ENCODE measurements around the gene TMEM53. TPM values are rescaled to one million over a fixed set of nuclear protein-coding genes. Genes with fewer than 3 reads are reported as not detected.
A peak's percentile ranks its signal among the peaks of the same experiment; 100 is the strongest.

The TMEM53 gene
- total RNA-seq: 10 to 100 TPM; 12.0 to 16.8 (median 13.1) TPM
- polyA plus RNA-seq: 13.3 TPM
- long read RNA-seq, donor 1, transcript TMEM53-202 (3 exons, 2,310 nt): major isoform, 16 of 37 reads
- long read RNA-seq, donor 1, transcript TMEM53-208 (2 exons, 2,075 nt): minor isoform, 7 of 37 reads
- long read RNA-seq, donor 1, partial matches to known transcripts: 4 of 37 reads
- long read RNA-seq, donor 1, other reads (novel, unspliced or antisense): 6 of 37 reads
- long read RNA-seq, donor 2, transcript TMEM53-202 (3 exons, 2,310 nt): major isoform, 9 of 26 reads
- long read RNA-seq, donor 2, transcript TMEM53-205 (3 exons, 1,472 nt): minor isoform, 6 of 26 reads
- long read RNA-seq, donor 2, partial matches to known transcripts: 1 of 26 reads
- long read RNA-seq, donor 2, other reads (novel, unspliced or antisense): 5 of 26 reads
- long read RNA-seq, donor 3, transcript TMEM53-205 (3 exons, 1,472 nt): minor isoform, 8 of 41 reads
- long read RNA-seq, donor 3, transcript TMEM53-204 (4 exons, 1,579 nt): major isoform, 14 of 41 reads
- long read RNA-seq, donor 3, partial matches to known transcripts: 5 of 41 reads
- long read RNA-seq, donor 3, other reads (novel, unspliced or antisense): 3 of 41 reads
- long read RNA-seq, donor 4, transcript TMEM53-202 (3 exons, 2,310 nt): major isoform, 9 of 17 reads
- long read RNA-seq, donor 4, partial matches to known transcripts: 1 of 17 reads
- long read RNA-seq, donor 4, other reads (novel, unspliced or antisense): 1 of 17 reads

DNA sequence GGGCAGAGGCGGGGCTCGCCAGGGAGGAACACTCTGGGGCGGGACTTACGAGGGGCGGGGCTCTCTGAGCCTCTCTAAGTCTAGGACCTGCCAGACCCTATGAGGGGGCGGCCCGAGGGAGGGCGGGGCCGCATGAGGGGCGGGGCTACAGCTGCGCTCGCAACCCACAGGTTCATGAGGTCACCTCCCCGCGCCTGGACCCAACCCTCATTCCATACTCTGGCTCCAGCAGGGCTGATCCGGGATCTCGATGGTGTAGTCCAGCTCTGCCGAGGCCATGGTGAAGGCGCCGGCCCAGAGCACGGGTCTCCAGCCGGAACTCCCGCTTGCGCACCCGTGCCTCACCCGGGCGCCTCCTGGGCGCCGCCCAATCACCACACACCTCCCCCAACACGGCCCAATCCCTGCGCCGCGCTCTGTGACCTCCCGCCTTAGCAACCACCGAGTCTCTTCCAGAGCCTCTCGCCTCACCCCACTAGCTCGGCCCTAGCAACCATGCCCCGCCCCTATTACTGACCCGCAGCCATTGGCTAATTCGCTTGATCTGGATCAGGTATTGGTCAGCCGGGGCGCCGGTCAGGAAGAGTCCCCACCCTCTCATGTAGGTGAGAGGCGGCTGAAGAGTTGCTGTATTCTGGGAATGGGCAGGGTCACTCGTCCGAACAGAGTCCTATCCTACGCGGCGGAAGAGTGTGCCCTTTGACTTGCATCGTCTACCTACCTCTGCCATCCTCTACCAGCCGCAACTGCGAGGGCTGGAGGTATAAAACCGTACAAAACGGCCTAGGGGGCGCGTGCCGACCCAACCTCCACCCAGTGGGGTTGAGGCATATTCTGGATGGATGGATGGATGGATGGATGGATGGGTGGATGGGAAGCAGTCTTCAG is at the start of gene TMEM53, which contains the start of gene ARMH1:
TMEM53 (minus strand) TSS at position 369 of the 888 bp plus-strand sequence; CDS start at position 279, 90 bp downstream.
ARMH1 (plus strand) TSS at position 602 of the 888 bp plus-strand sequence. CDS start 14,984 bp downstream, outside the sequence.
- DNase-seq (peak; percentile 99 to 100 (median 99)), ATAC-seq (peak; percentile 98 to 99)
- Histone ChIP-seq H3K4me3 (ENCODE audit: low read length) (peak within 1 kb of the TSS; percentile 73), H3K4me1 (ENCODE audit: control insufficient read depth, insufficient read depth, low read length) (peaks cover 14% of the 10 kb centered on the region), H3K27ac (ENCODE audit: low read length) (peak within 1 kb of the TSS; percentile 99), H3K27me3 (ENCODE audit: control insufficient read depth, insufficient read depth) (no peaks in the 10 kb centered on the region), H3K9me3 (ENCODE audit: control insufficient read depth, low read length) (no peaks in the 10 kb centered on the region)
- intact Hi-C loops (cut with DNase I): no loop called here
- WGBS: 1% methylated on average over 56 of the region's 56 CpGs

DNA sequence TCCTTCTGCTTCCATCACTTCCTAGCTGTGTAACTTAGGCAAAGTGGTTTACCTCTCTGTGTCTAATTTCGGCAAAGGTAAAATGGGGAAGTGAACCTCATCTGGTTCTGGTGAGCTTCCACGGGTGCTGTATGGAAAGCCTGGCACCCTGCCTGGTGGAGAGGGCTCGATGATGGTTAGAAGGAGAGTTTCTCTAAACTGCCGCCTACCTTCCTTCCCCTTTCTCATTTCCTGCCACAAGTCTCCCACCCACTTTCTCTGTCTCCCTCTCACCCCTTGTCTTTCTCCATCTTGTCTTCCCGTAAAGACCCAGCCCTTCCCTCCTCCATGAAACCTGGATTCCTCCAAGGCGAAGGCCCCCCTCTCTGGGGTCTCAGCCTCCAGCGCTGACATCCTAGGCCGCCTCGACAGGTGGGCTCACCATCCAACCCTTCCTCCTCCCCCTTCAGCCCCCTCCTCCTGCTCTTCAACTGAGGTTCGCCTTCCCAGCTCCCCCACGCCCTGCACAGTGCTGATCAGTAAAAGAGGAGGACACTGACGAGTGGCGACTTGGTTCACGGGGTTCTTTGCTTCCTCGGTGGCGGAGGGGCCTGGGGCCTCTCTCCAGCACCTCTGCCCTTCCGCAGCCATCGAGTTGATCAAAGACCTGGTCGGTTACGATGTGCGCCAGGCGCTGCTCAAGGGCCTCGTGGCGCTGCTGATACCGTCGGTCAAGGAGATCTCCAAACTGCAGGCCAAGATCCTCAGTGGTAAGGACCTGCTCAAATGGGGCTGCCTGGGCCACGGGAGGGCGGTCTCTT is 49.4 kb upstream of the TMEM53 start:
- H3K27ac ChIP-seq (ENCODE audit: low read length): no peak overlapping the region
- no peak overlapping the region for H3K4me3 ChIP-seq (ENCODE audit: low read length)
- H3K9me3 ChIP-seq (ENCODE audit: control insufficient read depth, low read length): no peaks in the 10 kb centered on the region
- no peaks in the 10 kb centered on the region for H3K4me1 ChIP-seq (ENCODE audit: control insufficient read depth, insufficient read depth, low read length)
- DNase-seq: peak; percentile 34 to 73 (median 72)
- H3K27me3 ChIP-seq (ENCODE audit: control insufficient read depth, insufficient read depth): no peaks in the 10 kb centered on the region
- ATAC-seq: no peak
- intact Hi-C loops (cut with DNase I): no loop called here
- 79% methylated on average over 28 of the region's 28 CpGs for WGBS

DNA sequence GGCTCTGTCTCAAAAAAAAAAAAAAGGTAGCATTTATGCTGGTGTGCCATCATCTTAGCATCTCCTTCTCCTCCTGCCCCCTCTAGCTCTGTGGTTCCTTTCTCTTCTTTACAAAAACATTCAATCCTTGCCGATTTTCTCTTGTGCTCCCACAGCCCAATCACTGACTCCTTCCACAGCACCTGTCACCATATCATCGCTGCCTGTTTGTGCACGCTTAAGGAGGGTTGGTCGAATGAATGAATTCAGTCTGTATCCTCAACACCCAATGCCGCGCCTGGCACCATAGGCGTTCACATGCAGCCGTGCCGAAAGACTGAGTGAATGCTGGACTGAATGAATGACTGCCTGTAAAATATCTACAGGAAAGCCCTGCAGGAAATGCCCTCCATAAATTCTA is 48.8 kb upstream of the TMEM53 start:
- ATAC-seq (no peak), DNase-seq (no peak)
- Histone ChIP-seq H3K4me3 (ENCODE audit: low read length) (no peak overlapping the region), H3K9me3 (ENCODE audit: control insufficient read depth, low read length) (no peaks in the 10 kb centered on the region), H3K27me3 (ENCODE audit: control insufficient read depth, insufficient read depth) (no peaks in the 10 kb centered on the region), H3K27ac (ENCODE audit: low read length) (no peak overlapping the region), H3K4me1 (ENCODE audit: control insufficient read depth, insufficient read depth, low read length) (no peaks in the 10 kb centered on the region)
- 79% methylated on average over 9 of the region's 9 CpGs for WGBS
- intact Hi-C loops (cut with DNase I): no loop called here

DNA sequence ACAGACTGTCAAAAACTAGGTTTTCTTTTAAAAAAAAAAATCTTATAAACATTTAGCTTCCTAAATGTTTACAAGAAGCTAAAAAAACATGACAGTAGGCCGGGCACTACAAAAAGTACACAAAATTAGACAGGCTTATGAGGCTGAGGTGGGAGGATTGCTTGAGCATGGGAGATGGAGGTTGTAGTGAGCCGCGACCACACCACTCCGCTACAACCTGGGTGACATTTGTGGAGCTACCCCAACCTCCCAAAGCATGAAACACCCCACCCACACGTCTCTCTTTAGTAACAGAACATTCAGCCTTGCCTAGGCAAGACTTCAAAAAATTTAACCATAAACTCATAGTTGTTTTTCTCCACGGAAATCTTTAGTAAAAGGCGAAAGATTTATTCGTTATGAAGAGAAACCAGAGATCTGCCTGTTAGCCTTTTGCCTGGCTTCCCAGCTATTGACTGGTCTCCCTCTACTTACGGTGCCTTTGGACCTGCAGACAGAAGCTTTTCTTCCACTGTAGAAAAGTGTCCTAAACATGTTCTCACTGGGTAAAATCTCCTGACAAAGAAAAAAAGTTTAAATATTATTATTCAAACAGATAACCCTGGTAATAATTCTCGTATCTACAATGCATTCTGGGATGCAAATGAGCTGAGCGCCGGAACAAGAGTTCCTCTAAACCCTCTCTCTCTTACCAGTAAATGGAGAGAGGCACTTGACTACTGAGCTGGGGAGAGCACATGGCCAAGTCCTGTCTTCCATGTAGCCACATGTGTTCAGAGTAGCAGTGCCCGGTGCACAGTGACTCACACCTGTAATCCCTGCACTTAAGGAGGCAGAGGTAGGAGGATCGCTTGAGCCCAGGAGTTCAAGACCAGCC is 47.4 kb upstream of the TMEM53 start:
- Histone ChIP-seq H3K4me1 (ENCODE audit: control insufficient read depth, insufficient read depth, low read length) (no peaks in the 10 kb centered on the region), H3K27ac (ENCODE audit: low read length) (no peak overlapping the region), H3K27me3 (ENCODE audit: control insufficient read depth, insufficient read depth) (no peaks in the 10 kb centered on the region), H3K9me3 (ENCODE audit: control insufficient read depth, low read length) (no peaks in the 10 kb centered on the region), H3K4me3 (ENCODE audit: low read length) (no peak overlapping the region)
- DNase-seq: peak in 2 of 3 donors; percentile 46 to 68
- WGBS: 32% methylated on average over 14 of the region's 14 CpGs
- intact Hi-C loops (cut with DNase I): no loop called here
- peak; percentile 67 to 81 for ATAC-seq

DNA sequence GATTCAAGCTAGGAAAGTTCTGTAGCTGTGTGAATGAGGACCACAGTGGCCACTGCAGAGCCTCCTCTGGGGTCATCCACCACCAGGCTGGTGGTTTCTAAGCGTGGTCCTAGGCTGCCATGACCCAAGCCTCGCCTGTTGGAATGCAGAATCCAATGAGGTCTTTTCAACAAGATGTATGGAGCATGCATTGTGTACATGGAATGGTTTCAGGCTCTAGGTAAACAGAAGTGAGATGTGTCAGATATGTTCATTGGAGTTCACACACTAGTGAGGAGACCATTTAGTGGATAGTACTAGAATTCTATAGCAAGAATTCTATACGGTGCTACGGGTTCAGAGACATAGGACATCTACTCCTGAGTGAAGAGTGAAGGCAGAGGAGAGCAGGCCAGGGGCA is 46.0 kb upstream of the TMEM53 start:
- H3K4me3 ChIP-seq (ENCODE audit: low read length): no peak overlapping the region
- intact Hi-C loops (cut with DNase I): no loop called here
- no peaks in the 10 kb centered on the region for H3K4me1 ChIP-seq (ENCODE audit: control insufficient read depth, insufficient read depth, low read length)
- WGBS: 87% methylated on average over 4 of the region's 4 CpGs
- ATAC-seq (no peak), DNase-seq (no peak)
- no peaks in the 10 kb centered on the region for H3K27me3 ChIP-seq (ENCODE audit: control insufficient read depth, insufficient read depth)
- H3K9me3 ChIP-seq (ENCODE audit: control insufficient read depth, low read length): no peaks in the 10 kb centered on the region
- no peak overlapping the region for H3K27ac ChIP-seq (ENCODE audit: low read length)

DNA sequence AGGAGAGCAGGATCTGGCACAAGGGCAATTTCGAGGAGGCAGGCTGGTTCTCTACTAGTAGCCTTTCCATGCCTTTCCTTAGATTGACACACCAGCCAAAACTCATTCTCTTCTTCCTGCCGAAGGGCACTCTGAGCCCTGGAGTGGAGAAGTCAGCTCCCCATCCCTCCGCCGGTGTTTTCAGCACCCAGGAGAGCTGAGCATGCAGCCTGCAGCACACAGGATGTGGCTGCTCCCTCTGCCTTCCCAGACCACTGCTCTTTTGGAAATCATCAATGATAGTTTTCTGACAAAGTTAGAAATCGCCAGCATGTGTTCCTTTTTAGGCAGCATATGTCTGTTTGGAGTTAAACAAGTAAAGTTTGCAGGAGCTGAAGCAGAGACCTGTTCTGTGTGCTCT is 45.0 kb upstream of the TMEM53 start:
- intact Hi-C loops (cut with DNase I): no loop called here
- ATAC-seq: no peak
- no peak for DNase-seq
- Histone ChIP-seq H3K27ac (ENCODE audit: low read length) (no peak overlapping the region), H3K4me3 (ENCODE audit: low read length) (no peak overlapping the region), H3K9me3 (ENCODE audit: control insufficient read depth, low read length) (no peaks in the 10 kb centered on the region), H3K27me3 (ENCODE audit: control insufficient read depth, insufficient read depth) (no peaks in the 10 kb centered on the region), H3K4me1 (ENCODE audit: control insufficient read depth, insufficient read depth, low read length) (no peaks in the 10 kb centered on the region)
- 56% methylated on average over 5 of the region's 5 CpGs for WGBS

DNA sequence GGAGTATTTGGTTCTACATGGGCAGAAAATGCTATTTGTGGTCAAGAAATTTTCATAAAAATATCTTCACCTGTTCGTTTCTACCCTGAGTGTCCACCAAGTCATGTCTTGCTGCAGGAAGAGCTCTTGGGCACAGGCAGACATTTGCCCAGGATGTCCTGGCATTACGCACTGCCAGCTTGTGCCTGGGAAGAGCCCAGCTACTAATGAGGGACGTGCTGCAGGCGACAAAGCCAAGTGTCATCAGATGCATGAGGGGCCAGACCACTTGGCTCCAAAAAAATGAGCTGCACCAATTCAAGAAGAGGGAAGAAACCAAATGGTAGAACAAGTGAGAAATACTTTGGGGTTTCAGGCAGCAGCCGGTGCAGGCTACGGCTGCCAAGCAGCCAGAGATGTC is 43.8 kb upstream of the TMEM53 start:
- no peak overlapping the region for H3K4me3 ChIP-seq (ENCODE audit: low read length)
- no peak overlapping the region for H3K27ac ChIP-seq (ENCODE audit: low read length)
- no peaks in the 10 kb centered on the region for H3K9me3 ChIP-seq (ENCODE audit: control insufficient read depth, low read length)
- WGBS: 76% methylated on average over 6 of the region's 6 CpGs
- no peaks in the 10 kb centered on the region for H3K27me3 ChIP-seq (ENCODE audit: control insufficient read depth, insufficient read depth)
- intact Hi-C loops (cut with DNase I): no loop called here
- DNase-seq (no peak), ATAC-seq (no peak)
- H3K4me1 ChIP-seq (ENCODE audit: control insufficient read depth, insufficient read depth, low read length): no peaks in the 10 kb centered on the region

DNA sequence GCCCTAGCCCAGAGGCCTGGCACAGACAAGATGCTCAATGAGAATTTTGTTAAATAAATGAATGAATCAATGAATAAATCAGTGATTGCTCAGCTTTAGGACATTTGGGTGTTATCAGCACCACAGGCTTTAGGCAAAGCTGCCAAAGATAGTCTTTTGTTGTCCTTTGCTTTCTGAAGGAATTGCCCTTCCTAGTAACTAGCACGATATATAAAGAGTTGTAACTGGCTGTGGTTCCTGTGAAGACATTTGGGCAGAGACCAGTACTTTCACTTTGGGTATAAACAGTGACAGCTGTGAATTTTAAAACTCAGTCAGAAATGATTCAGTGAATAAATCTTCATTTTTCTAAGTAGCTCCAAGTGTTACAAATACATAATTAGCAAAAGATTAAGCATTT is 43.4 kb upstream of the TMEM53 start:
- H3K27ac ChIP-seq (ENCODE audit: low read length): no peak overlapping the region
- H3K9me3 ChIP-seq (ENCODE audit: control insufficient read depth, low read length): no peaks in the 10 kb centered on the region
- no peaks in the 10 kb centered on the region for H3K27me3 ChIP-seq (ENCODE audit: control insufficient read depth, insufficient read depth)
- 28% methylated on average over 1 of the region's 1 CpG for WGBS
- no peak overlapping the region for H3K4me3 ChIP-seq (ENCODE audit: low read length)
- H3K4me1 ChIP-seq (ENCODE audit: control insufficient read depth, insufficient read depth, low read length): no peaks in the 10 kb centered on the region
- ATAC-seq: no peak
- intact Hi-C loops (cut with DNase I): no loop called here
- no peak for DNase-seq

DNA sequence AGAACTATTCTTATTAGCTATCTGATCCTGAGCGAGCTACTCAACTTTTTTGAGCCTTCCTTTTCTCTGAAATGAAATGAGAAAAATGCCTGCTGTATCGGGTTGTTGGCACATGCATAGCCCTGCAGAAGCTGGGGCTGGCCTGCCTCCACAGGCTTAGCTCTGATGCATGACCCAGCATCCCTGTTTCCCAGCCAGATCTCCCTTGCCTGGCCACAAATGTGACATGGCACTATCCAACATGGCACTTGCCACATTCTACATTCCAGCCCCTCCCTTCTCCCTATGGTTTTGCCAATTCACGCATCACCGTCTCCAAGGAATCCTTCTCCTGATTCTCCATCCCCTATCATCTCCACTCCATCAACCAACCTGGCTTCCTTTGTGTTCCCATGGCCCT is 42.9 kb upstream of the TMEM53 start:
- H3K27me3 ChIP-seq (ENCODE audit: control insufficient read depth, insufficient read depth): no peaks in the 10 kb centered on the region
- DNase-seq (no peak), ATAC-seq (no peak)
- H3K4me1 ChIP-seq (ENCODE audit: control insufficient read depth, insufficient read depth, low read length): no peaks in the 10 kb centered on the region
- H3K9me3 ChIP-seq (ENCODE audit: control insufficient read depth, low read length): no peaks in the 10 kb centered on the region
- no peak overlapping the region for H3K27ac ChIP-seq (ENCODE audit: low read length)
- WGBS: 84% methylated on average over 4 of the region's 4 CpGs
- intact Hi-C loops (cut with DNase I): no loop called here
- H3K4me3 ChIP-seq (ENCODE audit: low read length): no peak overlapping the region

Data from right cardiac atrium (tissue), 5 donors.